ENCODE results near the gene MOK.

- TF ChIP-seq CTCF (conservative IDR thresholded peaks at IDR 0.05): no peak
- no peak for TF ChIP-seq ZFX (IDR thresholded peaks at IDR 0.05)
These were observed 84.9 kb downstream of the MOK start for GRCh38 chr14:102220031-102220430.

All from C4-2B (cell line).